GM04504 (cell line): Measurements from ENCODE around the gene CCNI.
"Not testable (repeated sequence)": the region's sequence is repeated elsewhere in the genome, so short reads cannot be mapped to it uniquely, and the experiment has no call there.

ENCODE experiments used
- DNase-seq: peaks from one replicate; pipeline ENCODE4 v3.0.0-alpha.2; 2012; ENCODE audit warnings: low read depth

The CCNI gene, protein sequence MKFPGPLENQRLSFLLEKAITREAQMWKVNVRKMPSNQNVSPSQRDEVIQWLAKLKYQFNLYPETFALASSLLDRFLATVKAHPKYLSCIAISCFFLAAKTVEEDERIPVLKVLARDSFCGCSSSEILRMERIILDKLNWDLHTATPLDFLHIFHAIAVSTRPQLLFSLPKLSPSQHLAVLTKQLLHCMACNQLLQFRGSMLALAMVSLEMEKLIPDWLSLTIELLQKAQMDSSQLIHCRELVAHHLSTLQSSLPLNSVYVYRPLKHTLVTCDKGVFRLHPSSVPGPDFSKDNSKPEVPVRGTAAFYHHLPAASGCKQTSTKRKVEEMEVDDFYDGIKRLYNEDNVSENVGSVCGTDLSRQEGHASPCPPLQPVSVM

DNA sequence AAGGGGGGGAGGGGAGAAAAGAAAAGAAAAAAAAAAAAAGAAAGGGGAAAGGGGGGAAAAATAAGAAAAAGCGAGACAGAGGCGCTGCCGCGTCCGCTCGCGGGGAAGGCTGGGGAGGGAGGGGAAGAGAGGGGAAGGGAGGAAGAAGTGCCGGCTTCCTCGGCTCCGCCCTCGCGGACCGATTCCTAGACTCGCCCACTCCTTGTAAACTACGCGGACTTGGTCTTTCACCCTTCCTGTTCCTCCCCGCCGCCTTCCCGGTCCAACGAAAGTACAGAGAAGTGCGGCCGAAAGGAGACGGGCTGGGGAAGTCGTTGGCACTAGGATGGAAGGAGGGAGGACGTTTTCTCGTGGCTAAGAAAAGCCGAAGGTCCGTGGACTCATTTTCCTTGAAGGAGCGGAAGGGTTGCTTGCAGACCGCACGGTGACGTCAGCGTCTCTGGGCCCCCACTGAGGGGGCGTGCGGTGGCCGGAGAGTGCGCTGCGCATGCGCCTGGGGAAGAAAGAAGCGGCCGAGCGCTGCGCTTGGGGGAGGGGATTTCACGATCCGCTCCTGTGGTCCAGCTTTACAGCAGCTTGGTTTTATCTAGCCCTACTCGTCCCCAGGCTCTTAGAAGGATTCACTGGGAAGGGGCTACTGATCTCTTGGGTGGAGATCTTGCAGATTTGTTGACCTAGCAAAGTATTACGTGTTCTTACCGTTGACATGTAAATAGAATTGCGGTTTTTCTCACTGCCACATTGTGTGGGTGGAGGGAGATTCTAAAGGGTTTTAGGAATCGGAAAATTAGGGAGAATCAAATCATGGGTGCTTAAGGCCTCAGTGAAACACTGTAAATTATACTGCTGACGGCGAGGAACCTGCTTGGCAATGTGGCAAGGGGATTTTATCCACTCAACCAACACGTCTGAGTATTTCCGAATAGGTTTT lies at the start of gene CCNI:
TSS of gene CCNI (minus strand) at position 121 of the 931 bp plus-strand sequence. CDS start 9,627 bp downstream, outside the sequence.
- peak; percentile 94 for DNase-seq

DNA sequence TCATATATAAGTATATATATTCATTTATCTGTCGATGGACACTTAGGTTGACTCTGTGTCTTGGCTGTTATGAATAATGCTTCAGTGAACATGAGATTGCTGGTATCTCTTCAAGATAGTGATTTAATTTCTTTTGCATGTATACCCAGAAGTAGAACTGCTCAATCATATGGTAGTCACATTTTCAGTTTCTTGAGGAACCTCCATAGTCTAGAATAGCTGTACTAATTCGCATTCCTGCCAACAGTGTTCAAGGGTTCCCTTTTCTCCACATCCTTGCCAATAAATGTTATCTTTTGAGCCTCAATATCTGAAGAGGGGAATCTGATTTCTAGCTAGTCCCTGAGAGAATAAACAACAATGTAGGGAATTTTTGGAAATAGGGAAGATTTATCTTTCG lies 48.8 kb upstream of the CCNI start:
- no peak for DNase-seq

DNA sequence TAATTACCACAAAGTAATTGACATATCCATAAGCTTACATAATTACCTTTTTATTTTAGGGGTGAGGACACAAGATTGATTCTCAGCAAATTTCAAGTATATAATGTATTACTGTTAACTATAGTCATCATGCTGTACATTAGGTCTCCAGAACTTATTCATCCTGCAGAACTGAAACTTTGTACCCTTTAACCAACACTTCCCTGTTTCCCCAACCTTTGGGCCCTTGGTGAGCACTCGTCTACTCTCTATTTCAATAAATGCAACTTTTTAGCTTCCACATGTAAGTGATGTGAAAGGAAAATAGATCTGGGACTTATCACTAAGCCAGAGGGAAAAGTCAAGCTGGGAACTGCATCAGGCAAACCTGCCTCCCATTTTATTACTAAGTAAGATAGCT lies 47.6 kb upstream of the CCNI start:
- no peak for DNase-seq

DNA sequence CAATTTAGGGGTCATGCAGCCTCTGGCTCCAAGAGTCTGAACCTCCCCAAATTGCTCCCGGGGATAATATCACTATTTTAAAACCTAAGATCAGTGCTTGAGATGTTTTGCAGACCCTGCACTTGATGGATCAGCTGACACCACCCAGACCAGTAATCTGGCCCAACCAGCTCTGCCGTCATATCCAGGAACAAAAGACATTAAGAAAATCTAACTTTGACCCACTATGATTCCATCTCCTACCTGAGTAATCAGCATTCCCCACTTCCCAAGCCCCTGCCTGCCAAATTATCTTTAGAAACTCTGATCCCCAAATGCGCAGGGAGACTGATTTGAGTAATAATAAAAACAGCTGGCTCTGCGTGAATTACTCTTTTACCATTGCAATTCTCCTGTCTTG lies 46.9 kb upstream of the CCNI start:
- no peak for DNase-seq

DNA sequence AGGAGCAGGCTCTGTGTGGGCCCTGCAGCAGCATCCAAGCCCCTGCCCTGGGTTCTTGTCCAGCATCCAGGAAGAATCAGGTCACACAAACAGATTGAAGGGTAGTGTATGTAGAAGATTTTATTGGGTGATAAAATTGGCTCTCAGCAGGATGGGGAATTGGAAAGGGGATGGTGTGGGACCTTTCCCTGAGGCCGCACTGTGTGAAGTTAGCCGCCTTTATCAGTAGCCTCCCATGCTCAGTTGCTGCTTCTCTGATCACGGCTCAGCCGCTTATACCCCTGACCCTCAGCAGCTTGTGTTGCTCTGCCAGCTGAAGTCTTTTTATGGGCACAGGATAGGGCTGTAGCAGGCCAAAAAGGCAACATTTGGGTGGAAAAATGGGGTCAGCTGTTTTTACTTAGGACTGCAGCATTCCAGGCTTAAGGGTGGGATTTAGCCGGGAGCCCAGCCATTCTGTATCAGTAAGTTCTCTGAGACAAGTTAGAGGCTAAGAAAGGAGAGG lies 46.0 kb upstream of the CCNI start:
- no peak for DNase-seq

DNA sequence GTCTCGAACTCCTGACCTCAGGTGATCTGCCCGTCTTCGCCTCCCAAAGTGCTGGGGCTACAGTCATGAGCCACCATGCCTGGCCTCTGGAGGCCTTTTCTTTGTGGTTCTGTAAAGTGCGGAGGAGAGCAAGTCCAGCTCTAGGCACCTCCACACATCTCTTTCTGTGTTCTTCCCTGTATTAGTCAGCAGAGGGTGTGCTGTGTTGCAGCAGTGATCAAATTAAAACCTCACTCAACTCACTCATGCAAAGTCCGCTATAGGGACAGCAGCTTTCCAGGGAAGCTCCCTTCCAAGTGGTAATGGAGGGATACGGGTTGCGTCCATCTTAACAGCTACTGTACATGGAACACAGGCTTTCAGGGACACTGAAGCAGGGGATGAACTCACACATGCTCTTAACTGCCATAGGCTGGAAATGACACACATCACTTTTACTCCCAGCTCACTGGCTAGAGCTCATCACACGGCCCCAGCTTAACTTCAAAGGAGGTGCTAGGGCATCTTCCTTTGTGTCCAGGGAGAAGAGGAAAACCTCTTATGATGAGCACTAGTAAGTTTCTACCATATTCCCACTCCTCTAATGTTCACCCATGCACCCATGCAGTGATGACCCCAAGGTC lies 45.2 kb upstream of the CCNI start:
- DNase-seq, result no peak

DNA sequence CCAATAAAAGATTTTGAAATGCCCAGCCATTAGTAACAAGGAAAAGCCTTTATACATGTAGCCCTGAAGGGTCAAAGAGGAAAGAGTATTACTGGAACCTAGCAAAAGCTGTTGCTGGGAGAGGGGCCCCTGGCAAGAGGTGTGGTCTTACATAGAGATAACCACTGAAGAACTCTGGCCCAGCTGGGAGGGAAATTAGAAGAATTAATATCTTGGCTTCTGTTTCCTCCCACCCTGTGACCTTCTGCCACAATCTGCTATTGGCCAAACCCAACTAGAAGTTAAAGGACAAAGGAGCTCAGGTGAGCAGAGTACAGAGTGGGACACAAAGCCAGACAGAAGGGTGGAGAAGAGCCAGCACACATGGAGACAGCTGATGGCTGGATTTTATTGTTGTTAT lies 41.9 kb upstream of the CCNI start:
- no peak for DNase-seq

DNA sequence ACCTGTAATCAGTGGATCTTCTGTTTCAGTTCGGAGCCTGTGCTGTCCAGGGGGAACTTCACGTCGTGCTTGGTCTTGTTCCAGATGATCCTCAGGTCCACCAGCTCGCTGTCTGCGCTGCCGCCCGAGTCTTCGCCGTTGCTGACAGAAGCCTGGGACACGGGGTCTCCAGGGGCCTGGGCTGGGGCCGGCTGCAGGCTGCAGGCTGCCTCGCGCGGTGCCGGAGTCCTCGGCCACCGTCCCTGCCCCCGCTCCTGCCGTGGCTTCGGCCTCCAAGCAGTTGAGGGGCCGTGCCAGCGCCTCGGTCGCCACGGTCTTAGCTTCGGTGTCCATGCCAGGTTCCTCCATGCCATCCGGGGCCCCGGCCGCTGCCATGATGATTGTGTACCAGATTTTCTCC lies 37.3 kb upstream of the CCNI start:
- no peak for DNase-seq

DNA sequence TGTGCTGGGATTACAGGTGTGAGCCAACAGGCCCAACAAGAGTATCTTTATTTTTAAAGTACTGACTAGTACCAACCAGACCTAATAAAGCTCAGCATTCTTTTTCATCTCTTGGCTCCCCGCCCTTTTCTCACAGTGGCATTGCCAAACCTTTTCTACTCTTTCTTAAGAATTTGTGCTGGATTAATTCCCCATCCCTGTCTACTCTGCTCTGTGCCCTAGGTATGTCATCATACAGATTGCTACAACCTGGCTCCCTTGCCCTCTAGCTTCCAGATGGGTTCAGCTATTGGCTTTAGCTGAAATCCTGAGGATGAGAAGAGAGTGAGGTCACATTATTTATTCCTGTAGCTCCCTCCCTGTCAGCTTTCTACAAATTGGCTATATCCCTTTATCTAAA lies 34.9 kb upstream of the CCNI start:
- DNase-seq, result no peak

DNA sequence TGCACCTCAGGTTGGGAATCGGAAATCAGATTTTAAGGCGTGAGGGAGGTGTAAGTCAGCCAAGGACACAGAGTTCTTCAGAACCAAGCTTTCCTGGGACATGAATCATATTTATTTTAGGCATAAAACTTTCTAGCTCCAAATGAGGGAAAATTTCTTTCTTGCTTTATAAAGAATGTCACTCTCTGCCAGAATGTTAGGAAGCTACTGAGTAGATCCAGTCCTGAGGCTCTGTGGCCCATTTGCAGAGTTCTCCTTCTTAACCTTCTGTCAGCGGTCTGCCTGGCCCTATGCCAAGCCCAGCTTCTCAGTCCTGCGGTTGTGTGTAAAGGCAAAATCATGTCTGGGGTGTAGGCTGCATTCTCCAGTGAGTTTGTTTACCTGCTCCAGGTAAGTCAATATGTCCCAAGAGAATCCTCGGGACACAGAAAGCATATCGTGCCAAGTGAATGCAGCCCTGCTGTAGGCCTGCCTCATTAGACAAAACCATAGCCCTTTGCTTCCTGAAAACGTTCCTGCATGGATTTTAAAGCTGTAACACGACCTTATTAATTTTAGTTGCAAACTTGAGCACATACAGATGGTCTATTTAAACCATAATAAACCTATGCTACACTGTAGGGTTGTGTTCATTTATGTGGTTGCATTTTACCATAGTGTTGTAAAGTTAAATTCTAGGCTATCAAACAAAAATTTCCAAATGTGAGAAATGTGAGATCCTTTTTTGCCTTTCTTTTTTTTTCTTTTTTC lies 29.2 kb upstream of the CCNI start:
- DNase-seq, result no peak

DNA sequence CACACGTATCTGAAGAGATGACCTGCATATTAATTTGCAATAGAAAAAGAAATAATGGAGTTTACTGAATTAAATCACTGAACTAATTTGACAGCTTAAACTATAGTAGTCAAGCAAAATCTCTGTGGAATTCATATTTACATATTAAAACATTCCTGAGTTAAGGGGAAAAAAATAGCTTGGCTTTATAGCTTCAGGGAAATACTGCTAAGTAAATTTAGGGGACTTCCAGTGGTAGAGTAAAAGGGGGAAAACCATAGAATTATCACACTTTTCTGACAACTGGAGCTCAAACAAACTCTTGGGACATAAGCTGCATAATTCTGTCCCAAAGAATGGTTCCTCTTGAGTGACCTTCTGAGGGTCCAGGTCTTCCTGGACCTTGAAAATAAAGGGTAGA lies 28.6 kb upstream of the CCNI start:
- DNase-seq, result no peak

DNA sequence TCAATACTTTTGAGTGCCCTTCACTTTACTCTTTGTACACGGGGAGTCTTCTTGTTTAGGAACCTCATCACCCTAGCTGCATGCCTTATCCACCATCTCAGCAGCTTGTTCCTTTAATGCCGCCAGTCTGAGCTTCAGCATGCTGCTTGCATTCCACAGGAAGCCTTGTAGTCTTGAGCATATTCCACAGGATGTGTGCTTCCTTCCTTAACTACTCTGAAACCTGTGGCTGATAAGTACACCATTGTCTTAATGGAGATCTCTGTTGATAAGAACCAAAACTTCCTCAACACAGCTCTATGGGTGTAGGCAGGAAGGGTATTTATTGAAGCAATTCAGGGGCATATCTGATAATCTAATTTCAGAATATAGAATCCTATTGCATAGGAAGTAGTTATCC lies 24.4 kb upstream of the CCNI start:
- DNase-seq, result no peak

DNA sequence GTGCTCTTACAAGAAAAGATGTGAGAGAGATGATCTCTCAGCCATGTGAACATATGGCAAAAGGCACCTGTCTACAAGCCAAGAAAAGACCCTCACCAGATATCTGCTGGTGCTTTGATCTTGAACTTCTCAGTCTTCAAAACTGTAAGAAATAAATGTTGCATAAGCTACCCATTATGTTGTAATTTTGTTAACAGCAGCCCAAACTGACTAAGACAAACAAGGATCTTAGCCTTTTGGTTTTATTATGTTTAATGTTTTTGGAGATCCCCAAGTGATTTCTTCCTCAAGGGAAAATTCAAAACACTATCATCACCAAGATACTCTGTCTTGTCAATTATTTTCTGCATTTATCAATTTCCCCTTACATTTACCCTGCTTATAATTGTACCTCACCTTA lies 21.8 kb upstream of the CCNI start:
- no peak for DNase-seq

DNA sequence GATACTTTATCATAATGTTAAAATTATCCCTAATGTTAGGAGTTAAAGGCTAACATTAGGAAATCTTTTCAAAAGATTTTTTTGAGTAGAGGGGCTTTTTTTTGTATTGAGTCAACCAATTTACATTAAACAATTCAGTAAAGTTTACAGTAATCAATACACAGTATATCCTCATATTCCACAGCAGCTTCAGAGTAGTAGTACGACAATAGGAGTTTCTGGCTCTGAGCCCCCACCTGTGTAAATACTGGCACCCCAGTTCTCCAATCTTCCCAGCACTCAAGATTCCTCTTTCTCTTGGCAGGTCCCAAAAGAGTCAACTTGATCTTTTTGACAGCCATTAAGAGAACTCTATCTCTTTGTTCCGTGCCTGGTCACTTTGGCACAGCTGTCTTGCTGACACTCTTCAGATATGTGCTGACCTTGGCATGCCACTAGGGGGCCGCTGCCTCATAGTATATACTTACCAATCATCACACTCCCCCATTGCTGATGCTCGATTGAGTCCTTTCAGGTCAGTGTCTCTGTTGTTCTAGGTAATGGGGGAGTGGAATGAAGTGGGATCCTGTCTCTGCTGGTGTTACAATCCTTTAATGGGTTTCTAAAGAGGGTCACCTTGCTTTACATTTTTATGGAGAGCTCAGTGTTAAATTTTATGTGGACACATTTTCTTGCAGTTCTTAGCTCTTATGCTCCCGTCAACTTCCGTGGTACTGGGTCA lies 19.5 kb upstream of the CCNI start:
- no peak for DNase-seq

DNA sequence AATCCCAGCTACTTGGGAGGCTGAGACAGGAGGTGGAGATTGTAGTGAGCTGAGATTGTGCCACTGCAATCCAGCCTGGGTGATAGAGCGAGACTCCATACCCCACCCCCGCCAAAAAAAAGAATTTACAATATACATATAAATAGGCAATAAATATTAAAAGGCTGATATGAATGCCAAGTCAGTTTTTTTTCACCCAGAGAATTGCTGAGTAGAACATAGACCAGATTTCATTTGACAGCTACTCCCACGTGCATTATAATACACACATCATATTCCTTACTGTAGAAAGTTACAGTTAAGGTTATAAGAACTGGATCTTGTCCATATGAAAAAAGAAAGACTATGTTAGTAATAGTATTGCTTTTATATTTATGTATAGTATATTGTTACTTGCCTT lies 18.7 kb upstream of the CCNI start:
- no peak for DNase-seq

DNA sequence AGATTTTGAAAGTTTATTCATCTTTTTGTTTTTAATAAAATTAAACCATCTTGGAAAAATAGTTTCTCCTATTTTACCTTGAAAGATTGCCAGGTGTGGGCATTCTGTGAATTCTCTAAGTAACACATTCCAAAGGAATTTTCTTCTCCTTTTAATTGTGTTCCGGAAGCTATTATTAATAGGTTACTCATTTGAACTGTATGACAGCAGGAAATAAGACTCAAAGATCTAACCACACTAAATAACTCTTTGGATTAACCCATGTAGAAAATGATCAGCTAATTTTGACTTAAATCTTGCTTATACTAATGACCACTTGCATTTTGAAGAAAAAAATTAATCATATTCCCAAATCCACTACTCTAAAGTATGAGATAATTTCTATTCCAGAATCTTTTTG lies 17.6 kb upstream of the CCNI start:
- no peak for DNase-seq

DNA sequence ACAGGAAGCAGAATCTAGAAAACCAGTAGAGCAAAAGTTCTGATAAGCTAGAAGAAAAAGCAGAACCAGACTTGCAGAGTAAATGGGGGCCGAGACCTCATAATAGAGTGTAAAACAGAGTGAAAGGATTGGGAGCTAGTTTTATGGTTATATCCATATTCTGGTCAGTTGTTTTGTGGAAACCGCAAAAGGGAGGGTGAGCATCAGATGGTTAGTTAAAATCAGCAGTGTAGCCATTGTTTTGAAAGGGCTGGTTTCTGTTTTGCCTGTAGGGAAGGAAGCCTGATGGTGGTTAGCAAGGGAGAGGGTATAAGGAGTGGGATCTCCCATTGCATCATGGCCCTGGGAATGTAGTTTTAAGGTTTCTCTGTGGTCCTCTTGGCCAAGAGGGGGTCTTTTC lies 17.2 kb upstream of the CCNI start:
- DNase-seq, result no peak

DNA sequence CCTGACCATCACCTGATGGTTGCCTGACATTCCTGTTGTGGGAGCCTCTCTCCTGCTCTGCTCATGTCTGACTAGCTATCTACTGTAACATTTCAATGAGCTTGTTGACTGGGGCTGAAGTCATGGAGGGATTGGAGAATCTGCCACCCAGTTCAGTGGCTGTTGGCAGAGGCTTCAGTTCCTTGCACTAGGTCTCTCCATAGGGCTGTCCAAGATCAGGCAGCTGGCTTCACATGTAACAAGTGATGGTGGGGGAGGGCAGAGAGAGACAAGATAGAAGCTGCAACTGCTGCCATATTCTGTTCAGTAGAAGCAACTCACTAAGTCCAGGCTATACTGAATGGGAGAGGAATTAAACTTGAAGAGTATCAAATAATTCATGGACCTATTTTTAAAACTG lies 14.1 kb upstream of the CCNI start:
- DNase-seq, result no peak

DNA sequence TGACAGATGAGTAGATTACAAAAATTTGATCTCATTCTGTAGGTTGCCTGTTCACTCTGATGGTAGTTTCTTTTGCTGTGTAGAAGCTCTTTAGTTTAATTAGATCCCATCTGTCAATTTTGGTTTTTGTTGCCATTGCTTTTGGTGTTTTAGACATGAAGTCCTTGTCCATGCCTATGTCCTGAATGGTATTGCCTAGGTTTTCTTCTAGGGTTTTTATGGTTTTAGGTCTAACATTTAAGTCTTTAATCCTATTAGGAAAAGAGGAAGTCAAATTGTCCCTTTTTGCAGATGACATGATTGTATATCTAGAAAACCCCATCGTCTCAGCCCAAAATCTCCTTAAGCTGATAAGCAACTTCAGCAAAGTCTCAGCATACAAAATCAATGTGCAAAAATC lies 11.2 kb upstream of the CCNI start:
- DNase-seq, result not testable (repeated sequence)

DNA sequence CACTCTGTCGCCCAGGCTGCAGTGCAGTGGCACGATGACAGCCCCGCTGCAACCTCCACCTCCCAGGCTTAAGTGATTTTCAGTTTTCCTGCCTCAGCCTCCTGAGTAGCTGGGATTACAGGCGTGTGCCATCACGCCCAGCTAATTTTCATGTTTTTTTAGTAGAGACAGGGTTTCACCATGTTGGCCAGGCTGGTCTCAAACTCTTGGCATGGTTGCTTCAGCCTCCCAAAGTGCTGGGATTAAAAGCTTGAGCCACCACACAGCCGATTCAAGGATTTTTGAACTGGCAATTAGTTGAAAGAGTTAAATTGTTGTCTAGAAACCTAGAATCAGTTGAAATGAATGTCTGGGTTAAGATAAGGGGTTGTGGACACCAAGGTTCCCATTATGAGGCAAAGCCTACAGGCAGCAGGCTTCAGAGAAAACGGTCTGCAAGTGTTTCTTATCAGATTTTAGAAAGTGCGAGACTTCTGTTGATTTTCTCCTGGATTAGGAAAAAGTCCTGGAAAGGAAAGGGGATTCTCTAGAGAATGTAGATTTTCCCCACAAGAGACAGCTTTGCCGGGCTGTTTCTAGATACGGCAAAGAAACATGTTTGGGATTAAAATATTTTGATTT lies 8.3 kb upstream of the CCNI start:
- DNase-seq, result no peak
